Measurements from ENCODE around the gene NEUROG1.

Gene NEUROG1

GRCh38 chr5:135546912-135547311, 11.1 kb upstream of the NEUROG1 start:
- H3K4me3 ChIP-seq (ENCODE audit: low read depth, low read length): no peak overlapping the region
- in situ Hi-C loops (cut with HindIII; ENCODE audit: low sequenced_read_pairs): no loop called here
- TF ChIP-seq, protein P1, sequence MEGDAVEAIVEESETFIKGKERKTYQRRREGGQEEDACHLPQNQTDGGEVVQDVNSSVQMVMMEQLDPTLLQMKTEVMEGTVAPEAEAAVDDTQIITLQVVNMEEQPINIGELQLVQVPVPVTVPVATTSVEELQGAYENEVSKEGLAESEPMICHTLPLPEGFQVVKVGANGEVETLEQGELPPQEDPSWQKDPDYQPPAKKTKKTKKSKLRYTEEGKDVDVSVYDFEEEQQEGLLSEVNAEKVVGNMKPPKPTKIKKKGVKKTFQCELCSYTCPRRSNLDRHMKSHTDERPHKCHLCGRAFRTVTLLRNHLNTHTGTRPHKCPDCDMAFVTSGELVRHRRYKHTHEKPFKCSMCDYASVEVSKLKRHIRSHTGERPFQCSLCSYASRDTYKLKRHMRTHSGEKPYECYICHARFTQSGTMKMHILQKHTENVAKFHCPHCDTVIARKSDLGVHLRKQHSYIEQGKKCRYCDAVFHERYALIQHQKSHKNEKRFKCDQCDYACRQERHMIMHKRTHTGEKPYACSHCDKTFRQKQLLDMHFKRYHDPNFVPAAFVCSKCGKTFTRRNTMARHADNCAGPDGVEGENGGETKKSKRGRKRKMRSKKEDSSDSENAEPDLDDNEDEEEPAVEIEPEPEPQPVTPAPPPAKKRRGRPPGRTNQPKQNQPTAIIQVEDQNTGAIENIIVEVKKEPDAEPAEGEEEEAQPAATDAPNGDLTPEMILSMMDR (IDR thresholded peaks at IDR 0.05; ENCODE audit: low read depth, low read length): no peak
- no peak for DNase-seq (ENCODE audit: low read depth, low spot score)

DNA sequence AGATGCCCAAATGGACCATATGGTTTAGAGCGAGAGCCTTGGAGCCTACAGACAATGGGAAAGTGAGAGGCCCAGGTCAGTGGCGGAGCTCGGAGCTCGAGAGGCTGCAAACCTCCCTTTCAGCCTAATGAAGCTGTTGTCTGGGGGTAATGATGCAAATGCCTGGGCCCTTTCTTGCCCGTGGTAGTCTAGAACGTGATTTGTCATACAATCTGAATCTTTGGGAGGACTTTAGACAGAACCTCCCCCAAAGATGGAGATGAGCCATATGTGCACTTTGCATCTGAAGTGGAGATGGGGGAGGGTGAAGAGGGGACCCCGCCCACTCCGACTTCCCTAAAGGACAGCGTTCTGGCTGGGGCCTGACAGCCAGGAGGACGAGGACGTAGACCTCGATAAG, 10.3 kb upstream of the NEUROG1 start:
- in situ Hi-C loops (cut with HindIII; ENCODE audit: low sequenced_read_pairs): no loop called here
- no peak for DNase-seq (ENCODE audit: low read depth, low spot score)
- TF ChIP-seq, protein P1 (IDR thresholded peaks at IDR 0.05; ENCODE audit: low read depth, low read length): no peak
- H3K4me3 ChIP-seq (ENCODE audit: low read depth, low read length): no peak overlapping the region

- DNase-seq (ENCODE audit: low read depth, low spot score): no peak
- in situ Hi-C loops (cut with HindIII; ENCODE audit: low sequenced_read_pairs): no loop called here
Measured at GRCh38 chr5:135545099-135545498, 9.3 kb upstream of the NEUROG1 start.

DNA sequence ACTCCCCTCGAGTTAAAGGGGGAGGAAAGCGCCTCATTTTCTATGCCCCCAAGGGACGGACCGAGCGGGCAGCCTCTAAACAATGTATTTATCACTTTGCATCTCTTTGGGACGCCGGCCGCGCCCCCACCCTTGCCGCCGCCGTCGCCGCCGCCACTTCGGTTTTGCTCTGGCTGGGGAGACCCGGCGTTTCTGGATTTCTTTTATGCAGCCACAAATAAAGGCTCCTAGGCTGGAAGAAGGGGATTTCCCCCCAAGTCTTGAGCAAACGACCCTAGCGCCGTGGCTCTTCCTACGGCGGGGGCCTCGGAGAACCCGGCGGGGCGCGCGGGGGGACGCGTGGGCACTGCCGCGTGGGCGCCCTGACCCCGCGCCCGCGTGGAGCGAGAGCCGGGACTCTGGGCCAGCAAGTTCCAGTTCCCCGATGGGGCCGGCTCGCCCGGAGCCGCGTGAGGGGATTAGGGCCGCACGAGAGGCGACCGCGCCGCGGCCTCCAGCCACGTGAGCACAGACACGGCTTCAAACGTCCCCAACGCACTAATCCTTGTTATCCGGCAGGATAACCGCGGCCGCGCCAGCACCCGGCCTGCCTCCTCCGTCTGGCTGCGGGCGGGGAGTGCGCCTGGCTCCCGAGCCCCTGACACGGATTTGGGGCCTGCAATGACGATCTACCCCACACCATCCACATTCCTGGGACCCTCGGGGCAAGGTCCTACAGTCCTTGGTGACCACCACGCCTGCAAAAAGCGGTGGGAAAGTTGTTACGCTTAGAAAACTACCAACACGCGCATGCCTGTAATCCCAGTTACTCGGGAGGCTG, 7.9 kb upstream of the NEUROG1 start:
- no peak overlapping the region for H3K4me3 ChIP-seq (ENCODE audit: low read depth, low read length)
- DNase-seq (ENCODE audit: low read depth, low spot score): no peak
- in situ Hi-C loops (cut with HindIII; ENCODE audit: low sequenced_read_pairs): no loop called here
- TF ChIP-seq, protein P1 (IDR thresholded peaks at IDR 0.05; ENCODE audit: low read depth, low read length): no peak

More at GRCh38 chr5:135545099-135545498, 9.3 kb upstream of the NEUROG1 start:
- H3K4me3 ChIP-seq (ENCODE audit: low read depth, low read length): no peak overlapping the region
- TF ChIP-seq, protein P1 (IDR thresholded peaks at IDR 0.05; ENCODE audit: low read depth, low read length): no peak

- no peak overlapping the region for H3K4me3 ChIP-seq (ENCODE audit: low read depth, low read length)
- DNase-seq (ENCODE audit: low read depth, low spot score): peak; percentile 4
- in situ Hi-C loops (cut with HindIII; ENCODE audit: low sequenced_read_pairs): no loop called here
Measured at GRCh38 chr5:135543001-135543484, 7.3 kb upstream of the NEUROG1 start.

GRCh38 chr5:135541807-135542502, 6.2 kb upstream of the NEUROG1 start:
- no peak for DNase-seq (ENCODE audit: low read depth, low spot score)
- TF ChIP-seq, protein P1 (IDR thresholded peaks at IDR 0.05; ENCODE audit: low read depth, low read length): no peak
- no peak overlapping the region for H3K4me3 ChIP-seq (ENCODE audit: low read depth, low read length)
- in situ Hi-C loops (cut with HindIII; ENCODE audit: low sequenced_read_pairs): no loop called here

More at GRCh38 chr5:135543001-135543484, 7.3 kb upstream of the NEUROG1 start:
- TF ChIP-seq, protein P1 (IDR thresholded peaks at IDR 0.05; ENCODE audit: low read depth, low read length): no peak
